ENCODE data around the gene ATP1B2. TPM values are rescaled to one million over a fixed set of nuclear protein-coding genes. Genes with fewer than 3 reads are reported as not detected.

ATP1B2 gene
- total RNA-seq, 1 donor from 2014 or later = 2.7 TPM

DNA sequence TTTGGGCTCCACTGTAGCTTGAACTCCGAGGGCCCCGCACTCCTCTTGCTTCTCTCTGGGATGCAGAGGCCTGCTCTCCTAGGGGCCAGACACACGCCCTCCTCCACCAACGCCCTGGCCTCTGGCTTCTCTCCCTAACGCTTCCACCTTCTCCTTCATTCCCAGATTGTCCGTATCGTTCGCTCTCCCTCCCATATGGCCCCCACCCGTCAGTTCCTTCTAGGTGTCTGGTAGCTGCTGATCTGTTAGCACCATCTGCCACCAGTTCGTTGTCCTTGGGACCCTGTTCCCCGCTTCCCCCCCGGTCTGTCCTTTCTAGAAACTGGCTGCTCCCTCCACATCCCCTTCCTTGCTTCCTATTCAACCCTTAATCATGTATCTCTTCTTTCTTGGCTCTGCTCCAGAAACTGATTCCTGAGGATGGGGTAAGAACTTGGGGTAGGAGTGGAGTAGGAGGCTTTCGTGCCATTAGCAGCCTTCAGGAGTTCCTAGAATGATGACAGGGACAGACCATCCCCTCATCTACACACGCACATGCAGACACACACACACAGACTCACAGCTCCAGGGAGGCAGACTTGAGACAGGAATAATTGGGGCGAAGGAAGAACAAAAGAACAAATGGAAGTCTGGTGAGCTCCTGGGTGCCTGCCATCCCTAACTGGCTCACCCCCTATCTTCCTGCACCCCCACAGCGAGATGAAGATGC, 4.3 kb downstream of the ATP1B2 start:
- Histone ChIP-seq H3K9me3 (no peaks in the 10 kb centered on the region), H3K36me3 (no peaks in the 10 kb centered on the region), H3K4me1 (peaks cover 22% of the 10 kb centered on the region), H3K27me3 (peaks cover 14% of the 10 kb centered on the region), H3K27ac (no peak overlapping the region), H3K4me3 (no peak overlapping the region)
- TF ChIP-seq, protein P1, sequence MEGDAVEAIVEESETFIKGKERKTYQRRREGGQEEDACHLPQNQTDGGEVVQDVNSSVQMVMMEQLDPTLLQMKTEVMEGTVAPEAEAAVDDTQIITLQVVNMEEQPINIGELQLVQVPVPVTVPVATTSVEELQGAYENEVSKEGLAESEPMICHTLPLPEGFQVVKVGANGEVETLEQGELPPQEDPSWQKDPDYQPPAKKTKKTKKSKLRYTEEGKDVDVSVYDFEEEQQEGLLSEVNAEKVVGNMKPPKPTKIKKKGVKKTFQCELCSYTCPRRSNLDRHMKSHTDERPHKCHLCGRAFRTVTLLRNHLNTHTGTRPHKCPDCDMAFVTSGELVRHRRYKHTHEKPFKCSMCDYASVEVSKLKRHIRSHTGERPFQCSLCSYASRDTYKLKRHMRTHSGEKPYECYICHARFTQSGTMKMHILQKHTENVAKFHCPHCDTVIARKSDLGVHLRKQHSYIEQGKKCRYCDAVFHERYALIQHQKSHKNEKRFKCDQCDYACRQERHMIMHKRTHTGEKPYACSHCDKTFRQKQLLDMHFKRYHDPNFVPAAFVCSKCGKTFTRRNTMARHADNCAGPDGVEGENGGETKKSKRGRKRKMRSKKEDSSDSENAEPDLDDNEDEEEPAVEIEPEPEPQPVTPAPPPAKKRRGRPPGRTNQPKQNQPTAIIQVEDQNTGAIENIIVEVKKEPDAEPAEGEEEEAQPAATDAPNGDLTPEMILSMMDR (IDR thresholded peaks at IDR 0.05) = no peak
- TF ChIP-seq POLR2AphosphoS5 (IDR thresholded peaks at IDR 0.05; ENCODE audit: insufficient read depth in 1 of 2, low read depth in 1 of 2) = no peak
- no peak for TF ChIP-seq POLR2A (IDR thresholded peaks at IDR 0.05)
- DNase-seq (ENCODE audit: extremely low spot score in 2 of 2) = no peak
- intact Hi-C loops (cut with DNase I) = no loop called here

DNA sequence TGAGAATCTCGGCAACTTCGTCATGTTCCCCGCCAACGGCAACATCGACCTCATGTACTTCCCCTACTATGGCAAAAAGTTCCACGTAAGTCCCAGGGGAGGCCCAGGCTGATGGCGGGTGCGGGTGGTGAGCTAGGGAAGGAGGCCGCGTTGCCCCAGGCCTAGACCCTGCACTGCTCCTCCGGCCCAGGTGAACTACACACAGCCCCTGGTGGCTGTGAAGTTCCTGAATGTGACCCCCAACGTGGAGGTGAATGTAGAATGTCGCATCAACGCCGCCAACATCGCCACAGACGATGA, 4.8 kb downstream of the ATP1B2 start:
- Histone ChIP-seq H3K9me3 (no peaks in the 10 kb centered on the region), H3K4me1 (peaks cover 17% of the 10 kb centered on the region), H3K36me3 (no peaks in the 10 kb centered on the region), H3K27ac (no peak overlapping the region), H3K4me3 (no peak overlapping the region), H3K27me3 (peaks cover 14% of the 10 kb centered on the region)
- no peak for TF ChIP-seq POLR2A (IDR thresholded peaks at IDR 0.05)
- TF ChIP-seq, protein P1 (IDR thresholded peaks at IDR 0.05) = no peak
- no peak for TF ChIP-seq POLR2AphosphoS5 (IDR thresholded peaks at IDR 0.05; ENCODE audit: insufficient read depth in 1 of 2, low read depth in 1 of 2)
- no peak for DNase-seq (ENCODE audit: extremely low spot score in 2 of 2)
- intact Hi-C loops (cut with DNase I) = no loop called here

DNA sequence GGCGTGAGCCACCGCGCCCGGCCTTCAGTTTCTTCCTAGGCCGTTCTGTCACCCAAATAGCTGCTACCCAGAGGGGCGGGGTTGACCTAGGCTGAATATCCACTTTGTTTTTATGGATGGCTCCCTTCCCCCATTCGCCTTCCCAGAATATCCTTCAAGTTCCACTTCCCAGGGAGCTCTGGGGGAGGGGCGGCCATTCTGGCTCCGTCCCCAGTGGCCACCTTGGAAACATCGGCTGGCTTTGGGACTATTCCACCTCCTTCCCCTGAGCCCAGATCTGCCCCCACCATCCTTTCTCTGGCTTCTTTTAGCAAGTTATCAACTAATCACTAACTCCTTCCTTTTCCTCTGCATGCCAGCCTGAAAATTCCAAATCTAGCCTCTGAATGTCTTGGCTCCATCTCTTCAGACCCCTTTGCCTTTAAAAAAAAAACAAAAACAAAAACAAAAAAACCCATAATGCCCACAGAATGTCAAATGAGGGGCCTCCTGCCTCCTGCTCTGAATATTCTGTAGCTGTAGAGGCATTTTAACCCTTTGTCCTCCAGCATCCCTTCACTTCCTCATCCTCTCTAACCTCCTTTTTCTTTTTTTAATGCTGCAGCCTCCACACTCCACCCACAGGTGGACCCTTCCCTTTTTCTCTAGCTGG, 6.4 kb downstream of the ATP1B2 start:
- H3K36me3 ChIP-seq = no peaks in the 10 kb centered on the region
- H3K4me1 ChIP-seq = peaks cover 1% of the 10 kb centered on the region
- no peak for DNase-seq (ENCODE audit: extremely low spot score in 2 of 2)
- TF ChIP-seq POLR2A (IDR thresholded peaks at IDR 0.05) (no peak), POLR2AphosphoS5 (IDR thresholded peaks at IDR 0.05; ENCODE audit: insufficient read depth in 1 of 2, low read depth in 1 of 2) (no peak)
- TF ChIP-seq, protein P1 (IDR thresholded peaks at IDR 0.05) = no peak
- H3K4me3 ChIP-seq = no peak overlapping the region
- no peak overlapping the region for H3K27ac ChIP-seq
- intact Hi-C loops (cut with DNase I) = no loop called here
- H3K9me3 ChIP-seq = no peaks in the 10 kb centered on the region
- H3K27me3 ChIP-seq = peaks cover 2% of the 10 kb centered on the region

DNA sequence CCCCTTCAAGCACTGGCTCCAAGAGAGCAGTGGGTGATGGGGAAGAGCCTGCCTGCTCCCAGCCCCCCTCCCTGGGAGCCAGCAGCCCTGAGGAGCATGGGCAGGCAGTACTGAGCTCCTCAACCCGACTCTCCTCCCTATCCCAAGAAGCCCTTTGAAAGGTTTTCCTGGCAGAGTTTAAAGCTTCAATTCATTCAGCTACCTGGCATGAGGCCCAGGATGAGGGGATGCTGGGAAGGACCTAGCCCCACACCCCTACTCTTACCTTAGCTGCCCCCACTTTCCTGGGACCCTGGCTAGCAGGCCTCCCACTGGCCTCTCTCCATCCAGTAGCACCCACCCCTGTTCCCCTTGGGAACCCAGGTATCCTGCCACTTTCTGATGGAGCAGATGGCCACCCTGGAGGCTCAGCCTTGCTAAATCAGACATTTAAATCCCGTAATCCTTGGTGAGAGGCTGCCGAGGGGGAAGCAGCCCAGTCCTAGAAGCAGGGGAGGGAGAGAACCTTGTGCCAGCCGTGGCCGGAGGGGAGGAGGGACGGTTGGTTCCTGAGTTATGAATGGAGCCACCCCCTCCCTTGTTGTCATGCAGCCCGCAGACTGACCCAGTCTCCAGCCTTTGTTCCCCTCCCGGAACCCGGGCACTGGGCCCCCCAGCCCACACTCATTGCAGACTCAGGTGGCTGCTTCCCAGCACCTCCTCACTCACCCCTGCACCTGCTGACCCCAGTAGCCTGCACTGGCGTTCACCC, 17.1 kb downstream of the ATP1B2 start:
- intact Hi-C loops (cut with DNase I) = no loop called here
- no peak for DNase-seq (ENCODE audit: extremely low spot score in 2 of 2)
- H3K9me3 ChIP-seq = no peaks in the 10 kb centered on the region
- H3K4me1 ChIP-seq = no peaks in the 10 kb centered on the region
- no peak overlapping the region for H3K4me3 ChIP-seq
- TF ChIP-seq POLR2A (IDR thresholded peaks at IDR 0.05) (no peak), POLR2AphosphoS5 (IDR thresholded peaks at IDR 0.05; ENCODE audit: insufficient read depth in 1 of 2, low read depth in 1 of 2) (no peak)
- TF ChIP-seq, protein P1 (IDR thresholded peaks at IDR 0.05) = no peak
- H3K36me3 ChIP-seq = peaks cover 0 to 45% of the 10 kb centered on the region in 2 donors
- H3K27me3 ChIP-seq = no peaks in the 10 kb centered on the region
- no peak overlapping the region for H3K27ac ChIP-seq

Measured in vagina (tissue), 2 donors.